Panc1 (cell line): ENCODE data around the gene STARD7. TPM values are rescaled to one million over a fixed set of nuclear protein-coding genes. Genes with fewer than 3 reads are reported as not detected.
"Not testable (repeated sequence)": the region's sequence is repeated elsewhere in the genome, so short reads cannot be mapped to it uniquely, and the experiment has no call there.

ENCODE experiments used
- ATAC-seq: fragments of 200-7000 bp; cut with Tn5 transposase; 2 replicates; pipeline ENCODE4 v1.9.1; 2020; ENCODE audit warnings: mild to moderate bottlenecking, moderate library complexity
- BruUV-seq: library from RNA; stranded (reverse); fragments of 400-500 nt; replicated peaks from 2 replicates; lab custom pipeline; 2021; lab: Mats Ljungman, UMichigan
- CTCF ChIA-PET: fragments of 300-600 bp; sonication (Branson Sonifier 250); formaldehyde crosslinking; loops from one replicate; lab custom pipeline; 2022; ENCODE audit warnings: antibody characterized with exemption; lab: Charles Lee
- POLR2A ChIA-PET: fragments of 300-600 bp; sonication (Branson Sonifier 250); formaldehyde crosslinking; loops from one replicate; lab custom pipeline; 2022; ENCODE audit warnings: antibody characterized with exemption; lab: Charles Lee
- DNase-seq: peaks from one replicate; pipeline ENCODE4 v3.0.0-alpha.2; 2010; ENCODE audit warnings: low read depth, low spot score
- H3K27ac ChIP-seq: 2 replicates; pipeline ENCODE4 v1.5.1; 2011; ENCODE audit warnings: mild to moderate bottlenecking, low read length, inconsistent platforms
- H3K27me3 ChIP-seq: fragments of 200-500 bp; sonication (Bioruptor generic); 2 replicates; pipeline ENCODE4 v1.6.0; 2014; ENCODE audit warnings: low read length, inconsistent platforms; ENCODE audit not compliant: control insufficient read depth, insufficient read depth
- H3K36me3 ChIP-seq: fragments of 200-500 bp; sonication (Bioruptor generic); 2 replicates; pipeline ENCODE4 v1.5.1; 2014; ENCODE audit warnings: inconsistent platforms, mild to moderate bottlenecking, low read length, moderate library complexity; ENCODE audit not compliant: control insufficient read depth, insufficient read depth
- H3K4me1 ChIP-seq: 2 replicates; pipeline ENCODE4 v1.5.1; 2011; ENCODE audit warnings: inconsistent platforms, mild to moderate bottlenecking, low read length, moderate library complexity; ENCODE audit not compliant: control insufficient read depth, insufficient read depth
- H3K4me3 ChIP-seq, 2 experiments: 2 replicates each; pipeline ENCODE4 v1.5.1; 2011 to 2012; ENCODE audit warnings: low read depth in 2 of 2, low read length in 2 of 2, mild to moderate bottlenecking in 2 of 2, inconsistent platforms in 1 of 2, moderate library complexity in 1 of 2
- H3K9me3 ChIP-seq: fragments of 200-500 bp; sonication (Bioruptor generic); 2 replicates; pipeline ENCODE4 v1.5.1; 2014; ENCODE audit warnings: low read depth, mild to moderate bottlenecking, inconsistent platforms, low read length, moderate library complexity; ENCODE audit not compliant: control insufficient read depth, insufficient read depth
- CTCF ChIP-seq: fragments of 450-650 bp; IDR thresholded peaks from 2 replicates; pipeline ENCODE4 v1.5.1; 2017; ENCODE audit warnings: mild to moderate bottlenecking
- POLR2AphosphoS5 ChIP-seq: IDR thresholded peaks from 2 replicates; pipeline ENCODE4 v1.6.1; 2012; ENCODE audit warnings: mild to moderate bottlenecking, low read depth, low read length, moderate library complexity
- REST ChIP-seq, 2 experiments: IDR thresholded peaks; 2 replicates each; pipeline ENCODE4 v1.6.1; 2011 to 2012; ENCODE audit warnings: low read depth in 2 of 2, control low read depth in 1 of 2, low read length in 1 of 2, mild to moderate bottlenecking in 1 of 2, moderate library complexity in 1 of 2; ENCODE audit not compliant: insufficient read depth in 1 of 2
- SIN3A ChIP-seq: IDR thresholded peaks from 2 replicates; pipeline ENCODE4 v1.6.1; 2012; ENCODE audit warnings: low read depth, mild to moderate bottlenecking, low read length, moderate library complexity, borderline replicate concordance; ENCODE audit not compliant: insufficient read depth
- TCF7L2 ChIP-seq: IDR thresholded peaks from 2 replicates; pipeline ENCODE4 v1.6.1; 2011; ENCODE audit warnings: mild to moderate bottlenecking, low read depth, low read length, inconsistent platforms
- in situ Hi-C: cut with HindIII; loops from 2 replicates; pipeline ENCODE4 v1.10.0; 2016; ENCODE audit warnings: low sequenced_read_pairs, low pct_unique_long_range_greater_than_20kb
- intact Hi-C: fragments of 100-400 bp; cut with micrococcal nuclease; formaldehyde crosslinking; loops from one replicate; pipeline ENCODE4 v1.10.0; 2022; ENCODE audit not compliant: unreplicated experiment
- total RNA-seq: library from RNA; stranded (reverse); gene quantifications from one replicate; pipeline ENCODE4 v1.2.1, GENCODE V29; 2021; ENCODE audit not compliant: unreplicated experiment

The STARD7 gene
- total RNA-seq, 1 experiment from 2014 or later, result 133 TPM

GRCh38 chr2:96163415-96163767 is 45.2 kb downstream of the STARD7 start:
- POLR2A ChIA-PET, result no interaction called here
- no peak overlapping the region for H3K4me3 ChIP-seq
- no peaks in the 10 kb centered on the region for H3K27me3 ChIP-seq
- H3K4me1 ChIP-seq, result no peaks in the 10 kb centered on the region
- in situ Hi-C loops (loop anchor here (25.0 kb wide), 1 partner anchor 99 kb away; the partner anchor contains the start of genes CIAO1 and TMEM127), intact Hi-C loops (no loop called here)
- CTCF ChIA-PET, result no interaction called here
- TF ChIP-seq CTCF, result no peak
- TF ChIP-seq POLR2AphosphoS5, result no peak
- TF ChIP-seq TCF7L2, result no peak
- TF ChIP-seq SIN3A, result no peak
- no peak for TF ChIP-seq REST (IDR thresholded peaks at IDR 0.05; ENCODE audit: insufficient read depth in 1 of 2, low read depth in 2 of 2, low read length in 1 of 2)
- H3K27ac ChIP-seq, result no peak overlapping the region
- no peaks in the 10 kb centered on the region for H3K9me3 ChIP-seq
- DNase-seq (no peak), ATAC-seq (no peak)
- BruUV-seq, result no TSS peak
- no peaks in the 10 kb centered on the region for H3K36me3 ChIP-seq

DNA sequence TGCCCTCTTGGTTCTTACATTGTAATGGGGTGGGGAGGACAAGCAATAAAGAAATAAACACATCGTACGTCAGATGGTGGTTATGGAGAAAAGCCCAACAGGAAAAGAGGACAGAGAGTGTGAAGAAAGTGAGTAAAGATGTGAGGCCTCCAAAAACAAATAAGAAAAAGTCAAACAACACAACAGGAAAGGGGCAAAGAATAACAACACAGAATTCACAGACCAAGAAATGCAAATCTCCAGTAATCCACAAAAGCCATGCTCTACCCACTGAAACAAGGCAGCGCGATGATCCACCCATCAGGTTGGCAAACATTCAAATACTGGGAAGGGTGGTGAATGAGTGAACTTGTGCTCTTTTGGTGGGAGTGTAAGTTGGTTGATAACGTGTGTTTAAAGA is 46.7 kb downstream of the STARD7 start:
- POLR2A ChIA-PET, result interaction anchor here (0.5 kb wide), 1 partner anchor 239 kb away, joined by 3 read pairs; no protein-coding TSS in a partner anchor
- CTCF ChIA-PET, result interaction anchor here (0.6 kb wide), 1 partner anchor 13 kb away, joined by 5 read pairs; no protein-coding TSS in a partner anchor
- intact Hi-C loops, result no loop called here
- no peak overlapping the region for H3K4me3 ChIP-seq
- no peak overlapping the region for H3K27ac ChIP-seq
- no peaks in the 10 kb centered on the region for H3K9me3 ChIP-seq
- no peaks in the 10 kb centered on the region for H3K36me3 ChIP-seq
- H3K27me3 ChIP-seq, result no peaks in the 10 kb centered on the region
- no TSS peak for BruUV-seq
- H3K4me1 ChIP-seq, result no peaks in the 10 kb centered on the region
- no peak for TF ChIP-seq CTCF
- no peak for TF ChIP-seq SIN3A
- no peak for TF ChIP-seq POLR2AphosphoS5
- TF ChIP-seq TCF7L2, result no peak
- TF ChIP-seq REST (IDR thresholded peaks at IDR 0.05; ENCODE audit: insufficient read depth in 1 of 2, low read depth in 2 of 2, low read length in 1 of 2), result no peak
- in situ Hi-C loops, result loop anchor here (25.0 kb wide), 1 partner anchor 100 kb away; the partner anchor contains the start of genes CIAO1 and TMEM127
- ATAC-seq, result no peak
- DNase-seq, result no peak

DNA sequence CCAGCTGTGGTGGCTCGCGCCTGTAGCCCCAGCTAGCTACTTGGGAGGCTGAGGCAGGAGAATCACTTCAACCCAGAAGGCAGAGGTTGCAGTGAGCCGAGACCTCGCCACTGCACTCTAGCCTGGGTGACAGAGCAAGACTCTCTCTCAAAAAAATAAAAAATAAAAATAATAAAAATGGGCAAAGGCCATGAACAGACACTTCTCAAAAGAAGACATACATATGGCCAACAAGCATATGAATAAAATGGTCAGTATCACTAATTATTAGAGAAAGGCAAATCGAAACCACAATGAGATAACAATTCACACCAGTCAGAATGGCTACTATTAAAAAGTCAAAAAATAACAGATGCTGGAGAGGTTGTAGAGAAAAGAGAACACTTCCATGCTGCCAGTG is 48.3 kb downstream of the STARD7 start:
- H3K36me3 ChIP-seq, H3K27ac ChIP-seq, H3K9me3 ChIP-seq, CTCF ChIA-PET, H3K4me1 ChIP-seq, ATAC-seq, BruUV-seq, H3K4me3 ChIP-seq, POLR2A ChIA-PET, H3K27me3 ChIP-seq, DNase-seq, intact Hi-C loops: not testable (repeated sequence)
- in situ Hi-C loops, result loop anchor here (25.0 kb wide), 1 partner anchor 102 kb away; the partner anchor contains the start of genes CIAO1 and TMEM127
